ENCODE results near the gene SEMA3G.

GRCh38 chr3:52494445-52494844 is 49.5 kb upstream of the SEMA3G start:
- no peak for TF ChIP-seq CTCF (IDR thresholded peaks at IDR 0.05)
- TF ChIP-seq POLR2A (IDR thresholded peaks at IDR 0.05): no peak

Data from uterus (tissue), 2 donors.